ENCODE data around the gene RIPOR3. TPM values are rescaled to one million over a fixed set of nuclear protein-coding genes. Genes with fewer than 3 reads are reported as not detected.

The RIPOR3 gene
- total RNA-seq, 1 donor from 2014 or later: 0.44 TPM

GRCh38 chr20:50675671-50676376 lies 15.5 kb downstream of the RIPOR3 start:
- TF ChIP-seq CTCF (conservative IDR thresholded peaks at IDR 0.05): no peak
- Mint-ChIP-seq H3K27me3 (ENCODE audit: low read depth) (no peaks in the 10 kb centered on the region), H3K36me3 (ENCODE audit: low read depth) (no peaks in the 10 kb centered on the region), H3K4me1 (peaks cover 13% of the 10 kb centered on the region), H3K9me3 (no peaks in the 10 kb centered on the region), H3K4me3 (no peak overlapping the region), H3K27ac (ENCODE audit: unreplicated experiment) (no peak overlapping the region)
- DNase-seq (ENCODE audit: low read depth, low spot score): no peak

- Mint-ChIP-seq H3K9me3 (no peaks in the 10 kb centered on the region), H3K27ac (ENCODE audit: unreplicated experiment) (no peak overlapping the region), H3K27me3 (ENCODE audit: low read depth) (no peaks in the 10 kb centered on the region), H3K4me3 (no peak overlapping the region), H3K36me3 (ENCODE audit: low read depth) (no peaks in the 10 kb centered on the region), H3K4me1 (peaks cover 13% of the 10 kb centered on the region)
- no peak for TF ChIP-seq CTCF (conservative IDR thresholded peaks at IDR 0.05)
- DNase-seq (ENCODE audit: low read depth, low spot score): no peak
Measured at GRCh38 chr20:50674138-50674825, 17.1 kb downstream of the RIPOR3 start.

GRCh38 chr20:50673466-50674137 lies 17.7 kb downstream of the RIPOR3 start:
- Mint-ChIP-seq H3K4me3 (no peak overlapping the region), H3K27me3 (ENCODE audit: low read depth) (no peaks in the 10 kb centered on the region)

GRCh38 chr20:50673146-50673465 lies 18.2 kb downstream of the RIPOR3 start:
- Mint-ChIP-seq H3K27ac (ENCODE audit: unreplicated experiment) (peak overlapping the region; percentile 57), H3K36me3 (ENCODE audit: low read depth) (no peaks in the 10 kb centered on the region), H3K4me1 (peaks cover 13% of the 10 kb centered on the region), H3K27me3 (ENCODE audit: low read depth) (no peaks in the 10 kb centered on the region), H3K4me3 (no peak overlapping the region), H3K9me3 (no peaks in the 10 kb centered on the region)
- DNase-seq (ENCODE audit: low read depth, low spot score): no peak
- no peak for TF ChIP-seq CTCF (conservative IDR thresholded peaks at IDR 0.05)

More at GRCh38 chr20:50673466-50674137, 17.7 kb downstream of the RIPOR3 start:
- H3K27ac Mint-ChIP-seq (ENCODE audit: unreplicated experiment): peak overlapping the region; percentile 28
- H3K36me3 Mint-ChIP-seq (ENCODE audit: low read depth): no peaks in the 10 kb centered on the region
- no peak for TF ChIP-seq CTCF (conservative IDR thresholded peaks at IDR 0.05)
- DNase-seq (ENCODE audit: low read depth, low spot score): no peak
- peaks cover 13% of the 10 kb centered on the region for H3K4me1 Mint-ChIP-seq
- no peaks in the 10 kb centered on the region for H3K9me3 Mint-ChIP-seq

- TF ChIP-seq CTCF (conservative IDR thresholded peaks at IDR 0.05): no peak
- no peaks in the 10 kb centered on the region for H3K36me3 Mint-ChIP-seq (ENCODE audit: low read depth)
- H3K27ac Mint-ChIP-seq (ENCODE audit: unreplicated experiment): peak overlapping the region; percentile 57
- H3K4me3 Mint-ChIP-seq: no peak overlapping the region
- H3K9me3 Mint-ChIP-seq: no peaks in the 10 kb centered on the region
- no peaks in the 10 kb centered on the region for H3K27me3 Mint-ChIP-seq (ENCODE audit: low read depth)
- DNase-seq (ENCODE audit: low read depth, low spot score): no peak
- peaks cover 13% of the 10 kb centered on the region for H3K4me1 Mint-ChIP-seq
Measured at GRCh38 chr20:50672400-50673145, 18.8 kb downstream of the RIPOR3 start.

Data from neural crest cell (in vitro differentiated cells).